Loucy (cell line): ENCODE results near the gene FOXK1.

Source experiments
- H2AFZ ChIP-seq: fragments of 200-600 bp; sonication (generic); 2 replicates; pipeline ENCODE4 v1.6.0; 2016; ENCODE audit warnings: antibody characterized with exemption, mild to moderate bottlenecking, low read length, moderate library complexity
- H3F3A ChIP-seq: fragments of 200-600 bp; 2 replicates; pipeline ENCODE4 v1.6.0; 2016; ENCODE audit warnings: antibody characterized with exemption, low read depth, mild to moderate bottlenecking
- H3K27me3 ChIP-seq: fragments of 200-600 bp; sonication (generic); 2 replicates; pipeline ENCODE4 v1.6.1; 2014; ENCODE audit warnings: low read length, mild to moderate bottlenecking; ENCODE audit not compliant: insufficient read depth, poor library complexity, severe bottlenecking
- H3K36me3 ChIP-seq: fragments of 200-600 bp; sonication (generic); 2 replicates; pipeline ENCODE4 v1.6.1; 2016; ENCODE audit warnings: low read length; ENCODE audit not compliant: insufficient read depth
- H3K4me1 ChIP-seq: fragments of 200-600 bp; sonication (generic); 2 replicates; pipeline ENCODE4 v1.5.1; 2014; ENCODE audit warnings: low read length, mild to moderate bottlenecking; ENCODE audit not compliant: insufficient read depth, poor library complexity, severe bottlenecking
- H3K4me2 ChIP-seq: fragments of 200-600 bp; sonication (generic); 2 replicates; pipeline ENCODE4 v1.6.0; 2014; ENCODE audit warnings: antibody characterized with exemption, low read length, low read depth, mild to moderate bottlenecking; ENCODE audit not compliant: poor library complexity, severe bottlenecking
- H3K4me3 ChIP-seq: fragments of 200-600 bp; sonication (generic); 2 replicates; pipeline ENCODE4 v1.5.1; 2014; ENCODE audit warnings: low read length, mild to moderate bottlenecking, mixed read lengths; ENCODE audit not compliant: poor library complexity, severe bottlenecking
- H3K79me2 ChIP-seq: fragments of 200-600 bp; sonication (generic); 2 replicates; pipeline ENCODE4 v1.6.1; 2014; ENCODE audit warnings: low read length; ENCODE audit not compliant: insufficient read depth
- H3K9ac ChIP-seq: fragments of 200-600 bp; sonication (generic); 2 replicates; pipeline ENCODE4 v1.6.0; 2014; ENCODE audit warnings: mild to moderate bottlenecking, low read depth, low read length, moderate library complexity; ENCODE audit not compliant: poor library complexity, severe bottlenecking
- H3K9me2 ChIP-seq: fragments of 200-600 bp; sonication (generic); replicated peaks from 2 replicates; pipeline ENCODE4 v1.6.1; 2016; ENCODE audit warnings: low read depth, low read length, mixed read lengths
- H3K9me3 ChIP-seq: fragments of 200-600 bp; sonication (generic); 2 replicates; pipeline ENCODE4 v1.6.1; 2014; ENCODE audit warnings: mild to moderate bottlenecking, antibody characterized with exemption, low read length, low read depth; ENCODE audit not compliant: insufficient read depth
- H4K20me1 ChIP-seq: fragments of 200-600 bp; sonication (generic); 2 replicates; pipeline ENCODE4 v1.6.0; 2014; ENCODE audit warnings: antibody characterized with exemption, low read length, mild to moderate bottlenecking; ENCODE audit not compliant: insufficient read depth, poor library complexity, severe bottlenecking
- EZH2phosphoT487 ChIP-seq: fragments of 200-600 bp; IDR thresholded peaks from 2 replicates; pipeline ENCODE4 v1.6.1; 2018; ENCODE audit warnings: antibody characterized with exemption, mild to moderate bottlenecking, moderate library complexity, borderline replicate concordance
- TF ChIP-seq, protein P1 (sequence below): fragments of 200-600 bp; sonication (generic); conservative IDR thresholded peaks from 2 replicates; pipeline ENCODE4 v1.5.1; 2014; ENCODE audit warnings: mild to moderate bottlenecking, antibody characterized with exemption, low read length

Gene FOXK1

GRCh38 chr7:4638781-4639575, 43.1 kb upstream of the FOXK1 start:
- no peaks in the 10 kb centered on the region for H3K36me3 ChIP-seq
- no peaks in the 10 kb centered on the region for H3K27me3 ChIP-seq
- peaks cover 6% of the 10 kb centered on the region for H3K4me1 ChIP-seq
- H3F3A ChIP-seq = no peaks in the 10 kb centered on the region
- H3K9ac ChIP-seq = no peak overlapping the region
- no peaks in the 10 kb centered on the region for H4K20me1 ChIP-seq
- H2AFZ ChIP-seq = no peak overlapping the region
- H3K4me2 ChIP-seq = no peak overlapping the region
- no peaks in the 10 kb centered on the region for H3K9me2 ChIP-seq
- H3K4me3 ChIP-seq = no peak overlapping the region
- peaks cover 8% of the 10 kb centered on the region for H3K79me2 ChIP-seq
- no peaks in the 10 kb centered on the region for H3K9me3 ChIP-seq
- TF ChIP-seq, protein P1, sequence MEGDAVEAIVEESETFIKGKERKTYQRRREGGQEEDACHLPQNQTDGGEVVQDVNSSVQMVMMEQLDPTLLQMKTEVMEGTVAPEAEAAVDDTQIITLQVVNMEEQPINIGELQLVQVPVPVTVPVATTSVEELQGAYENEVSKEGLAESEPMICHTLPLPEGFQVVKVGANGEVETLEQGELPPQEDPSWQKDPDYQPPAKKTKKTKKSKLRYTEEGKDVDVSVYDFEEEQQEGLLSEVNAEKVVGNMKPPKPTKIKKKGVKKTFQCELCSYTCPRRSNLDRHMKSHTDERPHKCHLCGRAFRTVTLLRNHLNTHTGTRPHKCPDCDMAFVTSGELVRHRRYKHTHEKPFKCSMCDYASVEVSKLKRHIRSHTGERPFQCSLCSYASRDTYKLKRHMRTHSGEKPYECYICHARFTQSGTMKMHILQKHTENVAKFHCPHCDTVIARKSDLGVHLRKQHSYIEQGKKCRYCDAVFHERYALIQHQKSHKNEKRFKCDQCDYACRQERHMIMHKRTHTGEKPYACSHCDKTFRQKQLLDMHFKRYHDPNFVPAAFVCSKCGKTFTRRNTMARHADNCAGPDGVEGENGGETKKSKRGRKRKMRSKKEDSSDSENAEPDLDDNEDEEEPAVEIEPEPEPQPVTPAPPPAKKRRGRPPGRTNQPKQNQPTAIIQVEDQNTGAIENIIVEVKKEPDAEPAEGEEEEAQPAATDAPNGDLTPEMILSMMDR = no peak
- TF ChIP-seq EZH2phosphoT487 = no peak

- Histone ChIP-seq H3K4me3 (peak overlapping the region; percentile 89), H3K4me1 (peaks cover 6% of the 10 kb centered on the region), H3K79me2 (peaks cover 8% of the 10 kb centered on the region), H3F3A (no peaks in the 10 kb centered on the region), H3K27me3 (no peaks in the 10 kb centered on the region), H4K20me1 (no peaks in the 10 kb centered on the region), H3K9me3 (no peaks in the 10 kb centered on the region), H3K9me2 (no peaks in the 10 kb centered on the region), H3K4me2 (peak overlapping the region; percentile 91), H3K9ac (peak overlapping the region; percentile 65), H3K36me3 (no peaks in the 10 kb centered on the region), H2AFZ (peak overlapping the region; percentile 99)
- TF ChIP-seq, protein P1 = no peak; the same call in 1 of the 2 replicates
- TF ChIP-seq EZH2phosphoT487 = no peak
These were observed 40.9 kb upstream of the FOXK1 start for GRCh38 chr7:4641091-4641666.

DNA sequence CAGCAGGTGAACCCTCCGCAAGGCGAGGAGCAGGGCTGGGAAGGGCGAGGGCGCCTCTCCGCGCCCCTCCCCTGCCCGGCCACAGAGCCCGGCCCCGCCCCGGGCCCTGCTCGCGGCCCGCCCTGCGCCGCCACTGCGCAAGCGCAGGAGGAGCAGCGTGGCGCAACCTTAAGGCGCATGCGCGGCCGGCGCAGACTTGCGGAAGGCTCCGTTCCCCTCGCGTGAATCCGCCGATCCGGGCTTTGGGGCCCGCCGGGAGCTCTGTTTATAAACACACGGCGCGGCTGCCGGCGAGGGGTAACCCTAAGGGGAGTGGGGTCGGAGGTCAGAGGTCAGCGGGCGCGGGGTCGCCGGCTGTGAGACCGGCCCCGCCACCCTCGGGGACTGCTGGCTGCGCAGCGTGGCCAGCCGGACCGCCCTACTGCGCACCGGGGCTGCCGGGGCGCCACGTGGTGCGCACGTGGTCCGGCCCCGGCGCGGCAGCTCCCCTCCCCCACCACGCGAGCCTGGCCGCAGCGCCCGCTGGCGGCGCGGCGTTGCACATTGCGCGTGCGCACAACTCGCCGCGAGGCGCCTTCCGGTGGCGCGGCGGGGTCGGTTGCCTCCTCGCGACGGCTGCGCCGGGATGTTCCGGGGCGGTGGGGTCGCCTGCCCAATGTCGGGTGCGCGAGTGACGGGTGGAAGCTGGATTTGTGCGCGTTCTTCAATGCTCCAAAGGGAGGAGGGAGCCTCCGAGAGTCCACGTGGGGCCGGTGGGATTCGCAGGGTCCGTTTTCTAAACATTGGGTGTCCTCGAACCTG, 40.2 kb upstream of the FOXK1 start:
- H3K79me2 ChIP-seq = peaks cover 8% of the 10 kb centered on the region
- no peaks in the 10 kb centered on the region for H3K9me2 ChIP-seq
- TF ChIP-seq, protein P1 = peak; percentile 39; the same call in 1 of the 2 replicates
- no peak for TF ChIP-seq EZH2phosphoT487

More for the DNA sequence above, 40.2 kb upstream of the FOXK1 start:
- peak overlapping the region; percentile 91 for H3K4me2 ChIP-seq
- no peaks in the 10 kb centered on the region for H3K36me3 ChIP-seq
- peak overlapping the region; percentile 93 for H3K9ac ChIP-seq
- H3K9me3 ChIP-seq = no peaks in the 10 kb centered on the region
- H3K27me3 ChIP-seq = no peaks in the 10 kb centered on the region
- H3K4me3 ChIP-seq = peak overlapping the region; percentile 89
- H3K4me1 ChIP-seq = peaks cover 6% of the 10 kb centered on the region
- H3F3A ChIP-seq = no peaks in the 10 kb centered on the region
- no peaks in the 10 kb centered on the region for H4K20me1 ChIP-seq
- H2AFZ ChIP-seq = peak overlapping the region; percentile 99
